ENCODE measurements around the gene ERG. TPM values are rescaled to one million over a fixed set of nuclear protein-coding genes. Genes with fewer than 3 reads are reported as not detected.

ERG gene
- total and polyA plus RNA-seq, 2 experiments from 2014 or later: 0.14 to 0.44 TPM

GRCh38 chr21:38486221-38486620 is 12.1 kb downstream of the ERG start:
- DNase-seq (ENCODE audit: low spot score) (no peak), ATAC-seq (no peak)
- Histone ChIP-seq H3K9me2 (ENCODE audit: insufficient read depth) (no peaks in the 10 kb centered on the region), H3K4me1 (ENCODE audit: insufficient read depth) (peaks cover 23% of the 10 kb centered on the region), H3K36me3 (ENCODE audit: insufficient read depth) (no peaks in the 10 kb centered on the region), H3K4me2 (no peak overlapping the region), H3F3A (replicated peaks; ENCODE audit: low read depth) (no peaks in the 10 kb centered on the region), H3K27ac (ENCODE audit: low read depth) (no peak overlapping the region), H3K79me2 (replicated peaks; ENCODE audit: insufficient read depth) (no peaks in the 10 kb centered on the region), H4K20me1 (replicated peaks; ENCODE audit: insufficient read depth) (no peaks in the 10 kb centered on the region), H2AFZ (no peak overlapping the region), H3K4me3 (no peak overlapping the region), H3K27me3 (ENCODE audit: insufficient read depth) (no peaks in the 10 kb centered on the region)
- Mint-ChIP-seq H3K4me1 (peaks cover 43% of the 10 kb centered on the region), H3K9me3 (no peaks in the 10 kb centered on the region), H3K27ac (no peak overlapping the region), H3K27me3 (ENCODE audit: insufficient read depth, low read depth, poor library complexity) (no peaks in the 10 kb centered on the region), H3K36me3 (ENCODE audit: low read depth) (no peaks in the 10 kb centered on the region), H3K4me3 (no peak overlapping the region)
- TF ChIP-seq EZH2 (IDR thresholded peaks at IDR 0.05; ENCODE audit: low read depth, unreplicated experiment) (no peak), CTCF (conservative IDR thresholded peaks at IDR 0.05; ENCODE audit: low read depth in 2 of 2) (no peak), EZH2phosphoT487 (IDR thresholded peaks at IDR 0.05; ENCODE audit: unreplicated experiment) (no peak), POLR2AphosphoS5 (IDR thresholded peaks at IDR 0.05; ENCODE audit: low read depth) (no peak), ZNF114 (CRISPR knock-in tag; IDR thresholded peaks at IDR 0.05) (no peak), STAT1 (IDR thresholded peaks at IDR 0.05; ENCODE audit: unreplicated experiment) (no peak), CREB1 (CRISPR knock-in tag; IDR thresholded peaks at IDR 0.05; ENCODE audit: low read depth) (no peak), JUNB (IDR thresholded peaks at IDR 0.05; ENCODE audit: unreplicated experiment) (no peak), ZNF462 (CRISPR knock-in tag; IDR thresholded peaks at IDR 0.05) (no peak), ZNF331 (CRISPR knock-in tag; IDR thresholded peaks at IDR 0.05; ENCODE audit: low read depth) (no peak), NANOG (IDR thresholded peaks at IDR 0.05; ENCODE audit: borderline replicate concordance) (no peak)
- TF ChIP-seq, protein P1, sequence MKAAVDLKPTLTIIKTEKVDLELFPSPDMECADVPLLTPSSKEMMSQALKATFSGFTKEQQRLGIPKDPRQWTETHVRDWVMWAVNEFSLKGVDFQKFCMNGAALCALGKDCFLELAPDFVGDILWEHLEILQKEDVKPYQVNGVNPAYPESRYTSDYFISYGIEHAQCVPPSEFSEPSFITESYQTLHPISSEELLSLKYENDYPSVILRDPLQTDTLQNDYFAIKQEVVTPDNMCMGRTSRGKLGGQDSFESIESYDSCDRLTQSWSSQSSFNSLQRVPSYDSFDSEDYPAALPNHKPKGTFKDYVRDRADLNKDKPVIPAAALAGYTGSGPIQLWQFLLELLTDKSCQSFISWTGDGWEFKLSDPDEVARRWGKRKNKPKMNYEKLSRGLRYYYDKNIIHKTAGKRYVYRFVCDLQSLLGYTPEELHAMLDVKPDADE (IDR thresholded peaks at IDR 0.05): no peak
- TF ChIP-seq, protein P2, sequence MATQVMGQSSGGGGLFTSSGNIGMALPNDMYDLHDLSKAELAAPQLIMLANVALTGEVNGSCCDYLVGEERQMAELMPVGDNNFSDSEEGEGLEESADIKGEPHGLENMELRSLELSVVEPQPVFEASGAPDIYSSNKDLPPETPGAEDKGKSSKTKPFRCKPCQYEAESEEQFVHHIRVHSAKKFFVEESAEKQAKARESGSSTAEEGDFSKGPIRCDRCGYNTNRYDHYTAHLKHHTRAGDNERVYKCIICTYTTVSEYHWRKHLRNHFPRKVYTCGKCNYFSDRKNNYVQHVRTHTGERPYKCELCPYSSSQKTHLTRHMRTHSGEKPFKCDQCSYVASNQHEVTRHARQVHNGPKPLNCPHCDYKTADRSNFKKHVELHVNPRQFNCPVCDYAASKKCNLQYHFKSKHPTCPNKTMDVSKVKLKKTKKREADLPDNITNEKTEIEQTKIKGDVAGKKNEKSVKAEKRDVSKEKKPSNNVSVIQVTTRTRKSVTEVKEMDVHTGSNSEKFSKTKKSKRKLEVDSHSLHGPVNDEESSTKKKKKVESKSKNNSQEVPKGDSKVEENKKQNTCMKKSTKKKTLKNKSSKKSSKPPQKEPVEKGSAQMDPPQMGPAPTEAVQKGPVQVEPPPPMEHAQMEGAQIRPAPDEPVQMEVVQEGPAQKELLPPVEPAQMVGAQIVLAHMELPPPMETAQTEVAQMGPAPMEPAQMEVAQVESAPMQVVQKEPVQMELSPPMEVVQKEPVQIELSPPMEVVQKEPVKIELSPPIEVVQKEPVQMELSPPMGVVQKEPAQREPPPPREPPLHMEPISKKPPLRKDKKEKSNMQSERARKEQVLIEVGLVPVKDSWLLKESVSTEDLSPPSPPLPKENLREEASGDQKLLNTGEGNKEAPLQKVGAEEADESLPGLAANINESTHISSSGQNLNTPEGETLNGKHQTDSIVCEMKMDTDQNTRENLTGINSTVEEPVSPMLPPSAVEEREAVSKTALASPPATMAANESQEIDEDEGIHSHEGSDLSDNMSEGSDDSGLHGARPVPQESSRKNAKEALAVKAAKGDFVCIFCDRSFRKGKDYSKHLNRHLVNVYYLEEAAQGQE (IDR thresholded peaks at IDR 0.05; ENCODE audit: unreplicated experiment): no peak
